Measurements from ENCODE around the gene AMER3.

Gene AMER3

DNA sequence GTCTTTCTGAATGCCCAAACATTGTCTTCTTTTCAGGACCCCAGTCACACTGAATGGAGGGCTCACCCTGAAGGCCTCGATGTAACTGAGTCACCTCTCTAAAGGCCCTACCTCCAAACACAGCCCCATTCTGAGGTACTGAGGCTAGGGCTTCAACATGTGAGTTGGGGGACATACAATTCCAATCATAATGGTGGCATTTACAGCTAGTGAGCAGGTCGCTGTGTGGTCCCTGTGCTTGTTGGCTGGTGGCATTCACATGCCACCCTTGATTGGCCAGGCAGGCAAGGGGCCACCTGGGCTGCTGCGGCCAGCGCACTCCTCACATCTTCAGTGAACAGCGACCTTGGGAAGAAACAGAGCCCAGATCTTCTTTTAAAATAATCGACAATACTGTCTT is 30.7 kb downstream of the AMER3 start:
- no peak for DNase-seq

DNA sequence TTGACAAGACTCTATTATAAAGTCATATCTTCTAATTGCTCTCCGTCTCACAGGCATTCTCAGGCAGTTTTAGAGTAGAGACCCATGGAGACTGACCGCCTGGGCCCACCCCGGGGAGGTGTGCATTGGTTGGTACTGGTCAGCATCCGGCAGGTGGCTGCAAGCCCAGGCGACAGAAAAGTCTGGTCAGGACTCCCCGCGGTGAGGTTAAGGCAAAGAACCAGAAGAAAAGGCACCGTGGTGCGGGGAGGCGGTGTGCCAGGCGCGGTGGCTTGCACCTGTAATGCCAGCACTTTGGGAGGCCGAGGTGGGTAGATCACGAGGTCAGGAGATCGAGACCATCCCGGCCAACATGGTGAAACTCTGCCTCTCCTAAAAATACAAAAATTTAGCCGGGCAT is 32.5 kb downstream of the AMER3 start:
- DNase-seq: no peak

DNA sequence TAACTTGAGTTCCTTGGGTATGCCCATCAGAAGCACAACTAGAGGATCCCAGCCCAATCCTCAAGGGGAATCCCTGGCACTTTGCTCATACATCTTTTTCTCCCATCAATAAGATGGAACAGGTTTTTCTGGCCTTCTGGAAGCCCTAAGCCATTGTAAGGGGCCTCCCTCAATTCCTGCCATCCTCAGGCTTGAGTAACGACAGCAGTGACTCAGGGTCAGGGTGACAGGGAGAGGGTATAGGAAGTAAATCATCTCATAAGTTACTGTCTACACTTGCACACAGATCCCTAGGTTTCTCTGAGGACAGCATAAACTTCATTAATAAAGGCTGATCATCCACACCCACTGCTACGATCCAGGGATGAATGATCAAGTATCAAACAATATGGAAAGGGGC is 35.0 kb downstream of the AMER3 start:
- no peak for DNase-seq

DNA sequence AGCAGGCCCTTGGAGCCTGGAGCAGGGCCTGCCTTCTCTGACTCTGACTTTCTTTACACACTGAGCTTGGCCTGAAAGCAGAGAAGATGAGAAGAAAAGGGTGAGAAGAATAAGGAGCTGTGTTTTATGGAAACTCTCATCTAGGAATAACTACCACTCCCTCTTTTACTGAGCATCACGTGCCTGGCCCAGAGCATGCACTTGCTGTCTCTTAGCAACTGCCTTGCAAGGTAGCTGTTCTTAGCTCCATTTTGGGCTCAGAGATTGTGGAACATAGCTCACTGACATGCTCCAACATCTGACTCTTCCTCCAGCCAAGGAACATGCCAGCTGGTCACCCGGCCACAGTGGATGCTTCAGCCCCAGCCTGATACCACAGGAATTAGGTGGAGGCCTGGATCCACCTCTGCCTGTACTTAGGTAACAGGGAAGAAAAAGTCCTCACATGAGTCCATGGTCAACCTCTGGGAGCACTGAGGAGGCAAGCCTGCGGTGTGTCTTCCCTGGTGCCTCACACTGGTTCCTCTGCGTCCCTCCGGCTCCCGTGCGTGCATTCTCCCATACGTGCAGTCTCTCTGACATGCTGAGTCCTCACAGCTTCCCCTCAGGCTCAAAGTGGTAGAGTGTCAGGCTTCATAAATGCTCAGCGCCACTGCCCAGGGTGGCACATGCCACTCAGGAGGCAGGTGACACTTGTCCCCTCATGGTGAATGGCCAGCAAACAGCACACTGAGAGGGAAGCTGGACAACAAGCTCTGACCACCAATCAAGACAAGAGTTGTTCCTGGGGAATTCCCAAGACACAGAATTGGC is 35.7 kb downstream of the AMER3 start:
- no peak for DNase-seq

DNA sequence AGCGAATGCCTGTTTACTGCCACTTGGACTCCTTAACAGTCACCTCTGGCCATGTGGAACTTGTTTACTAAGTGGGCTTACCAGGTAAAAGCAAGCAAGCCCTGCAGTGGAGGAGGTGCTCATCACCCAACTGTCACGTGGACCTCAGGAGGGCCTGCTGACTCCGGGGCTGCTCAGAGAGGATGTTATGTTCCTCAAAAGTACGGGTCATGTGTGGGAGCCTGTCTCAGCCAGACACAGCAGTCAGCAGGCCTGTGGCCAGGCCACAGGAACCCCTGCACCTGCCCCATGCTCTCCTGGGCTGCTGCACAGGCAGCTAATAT is 36.2 kb downstream of the AMER3 start:
- DNase-seq: no peak

DNA sequence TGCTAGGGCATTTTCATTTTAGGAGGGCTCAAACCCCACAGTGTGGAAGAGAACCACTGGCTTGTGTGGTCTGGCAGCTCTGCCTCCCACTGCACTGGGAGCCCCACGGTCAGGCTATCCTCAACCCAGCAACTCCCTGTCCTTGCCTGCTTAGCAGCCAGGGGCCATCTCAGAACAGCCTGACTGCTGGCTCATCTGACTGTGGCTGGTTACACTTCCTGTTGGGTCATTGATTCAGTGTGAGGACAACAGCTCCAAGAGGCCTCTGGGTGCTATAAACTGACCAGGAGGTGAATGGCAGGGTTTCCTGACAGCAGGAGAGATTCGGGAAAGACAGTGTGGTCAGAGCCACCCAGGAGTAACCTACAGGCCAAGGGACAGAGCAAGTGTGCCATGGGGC is 40.1 kb downstream of the AMER3 start:
- no peak for DNase-seq

DNA sequence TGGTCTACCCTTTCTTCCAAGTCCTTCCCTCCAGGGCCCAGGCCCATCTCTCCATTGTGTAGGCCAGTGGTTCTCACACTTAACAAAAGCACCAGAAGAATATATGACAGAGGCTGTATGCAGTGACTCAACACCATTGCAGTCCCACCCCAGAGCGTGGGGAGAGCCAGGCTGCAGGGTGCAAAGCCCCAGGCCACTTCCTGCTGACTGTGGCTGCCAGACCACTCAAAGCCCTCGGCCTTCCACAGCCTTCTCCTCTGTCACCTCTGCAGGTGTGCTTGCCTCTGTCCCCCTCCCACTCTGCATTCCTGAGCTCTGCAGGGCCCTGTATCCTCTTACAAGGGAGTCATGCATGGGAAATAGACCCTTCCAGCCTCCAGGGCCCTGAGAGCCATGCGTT is 41.0 kb downstream of the AMER3 start:
- no peak for DNase-seq

DNA sequence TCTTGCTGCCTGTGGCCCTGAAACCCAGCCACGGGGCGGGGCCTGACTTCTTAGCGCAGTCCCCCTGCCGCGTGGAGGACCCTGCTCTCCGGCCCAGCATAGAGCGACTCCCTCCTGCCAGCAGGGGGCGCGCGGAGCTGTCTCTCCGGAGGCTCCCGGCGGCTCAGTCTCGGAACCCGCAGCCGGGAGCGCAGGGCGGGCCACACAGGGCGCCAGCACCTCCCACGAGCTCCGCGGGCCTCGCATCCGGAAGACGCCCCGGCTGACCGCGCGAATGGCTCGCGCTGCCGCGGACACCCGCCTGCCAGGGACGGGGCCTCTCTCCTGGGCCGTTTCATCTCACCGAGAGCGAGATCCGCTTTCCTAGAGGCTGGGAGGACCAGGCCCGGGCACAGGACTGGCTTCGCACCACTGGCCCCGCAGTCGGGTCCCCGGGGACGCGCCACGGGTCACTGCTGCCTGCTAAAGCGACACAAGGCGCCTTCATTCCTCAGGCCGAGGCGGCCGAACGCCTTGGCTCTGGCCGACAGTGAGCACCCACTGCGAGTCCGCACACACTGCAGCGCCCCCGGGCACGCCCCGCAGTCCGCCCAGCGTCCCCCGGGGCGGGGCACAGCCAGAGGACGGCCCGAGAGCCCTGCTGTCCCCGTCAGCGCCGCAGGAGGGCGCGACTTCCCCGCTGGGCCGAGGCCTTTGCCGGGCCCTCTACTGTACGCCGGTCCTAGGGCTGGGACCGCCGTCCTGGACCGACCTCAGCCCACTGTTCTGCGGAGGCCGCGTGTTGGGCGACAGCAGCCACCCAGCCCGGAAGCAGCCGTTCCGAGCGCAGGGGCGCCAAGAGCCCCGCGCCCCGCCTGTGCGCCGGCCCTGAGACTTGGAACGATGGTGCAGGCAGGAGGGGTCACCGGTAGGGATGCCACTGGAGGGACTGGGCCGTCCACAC is 42.4 kb downstream of the AMER3 start:
- DNase-seq: peak; percentile 77 to 94 (median 86)

DNA sequence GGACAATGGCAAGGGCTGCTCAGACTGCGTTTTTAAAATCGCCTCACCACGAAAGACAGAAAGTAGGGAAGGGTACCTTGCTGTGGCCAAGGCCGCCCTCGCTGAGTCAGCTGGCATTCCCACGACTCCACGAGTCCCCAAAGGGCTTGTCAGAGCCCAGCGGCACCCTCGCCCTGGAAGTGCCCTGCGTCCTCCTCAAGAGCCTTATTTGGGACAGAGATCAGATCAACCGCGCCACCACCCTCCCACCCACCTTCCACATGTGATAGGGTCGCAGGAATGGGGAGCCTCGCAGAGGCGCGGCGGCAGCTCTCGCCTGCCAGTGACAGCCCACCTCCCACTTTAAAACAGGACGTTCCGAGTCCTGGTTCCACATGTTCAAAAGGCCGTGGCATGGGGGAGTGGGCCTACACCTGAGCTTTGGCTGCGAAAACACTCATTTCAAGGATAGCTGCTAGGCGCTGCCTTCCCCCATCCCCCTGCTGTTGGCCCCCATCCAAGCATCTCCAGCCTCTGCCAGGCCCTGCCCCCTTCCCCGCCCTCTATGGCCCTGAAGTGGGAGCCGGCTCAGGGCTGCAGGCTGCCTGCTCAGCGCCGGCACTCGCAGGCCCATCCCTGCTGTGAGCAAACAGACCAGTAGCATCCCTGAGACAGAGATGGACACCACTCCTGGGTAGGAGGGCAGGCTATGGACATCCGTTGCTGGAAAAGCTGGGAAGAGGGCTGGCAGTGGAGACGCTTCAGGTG is 43.3 kb downstream of the AMER3 start:
- no peak for DNase-seq

DNA sequence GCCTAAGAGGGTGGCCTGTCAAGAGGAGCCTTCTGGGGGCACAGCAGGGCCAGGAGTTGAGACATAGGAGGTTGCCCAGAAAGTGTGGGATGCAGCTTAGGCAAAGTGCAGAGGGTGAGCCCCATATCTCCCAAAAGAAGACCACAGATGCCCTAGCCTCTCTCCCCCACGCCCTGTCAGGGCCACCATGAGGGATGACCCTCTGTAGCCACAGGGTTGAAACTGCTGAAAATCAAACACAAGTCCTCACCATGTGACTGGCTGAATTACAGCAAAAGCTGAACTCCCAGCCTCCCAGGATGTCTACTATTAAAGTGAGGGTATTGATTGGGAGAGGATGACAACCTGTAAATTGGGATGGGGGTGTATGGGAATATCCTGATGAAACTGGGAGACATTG is 44.0 kb downstream of the AMER3 start:
- no peak for DNase-seq

DNA sequence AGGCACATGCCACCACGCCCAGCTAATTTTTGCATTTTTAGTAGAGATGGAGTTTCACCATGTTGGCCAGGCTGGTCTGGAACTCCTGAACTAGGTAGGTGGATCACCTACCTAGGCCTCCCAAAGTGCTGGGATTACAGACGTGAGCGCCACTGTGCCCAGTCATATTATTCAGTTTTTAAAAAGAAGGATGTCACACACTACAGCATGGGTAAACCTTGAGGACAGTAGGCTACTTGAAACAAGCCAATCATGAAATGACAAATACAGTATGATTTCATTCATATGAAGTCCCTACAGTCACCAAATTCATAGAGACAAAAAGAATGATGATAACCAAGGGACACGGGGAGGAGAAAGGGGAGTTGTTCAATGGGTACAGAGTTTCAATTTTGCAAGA is 50.3 kb downstream of the AMER3 start:
- no peak for DNase-seq

DNA sequence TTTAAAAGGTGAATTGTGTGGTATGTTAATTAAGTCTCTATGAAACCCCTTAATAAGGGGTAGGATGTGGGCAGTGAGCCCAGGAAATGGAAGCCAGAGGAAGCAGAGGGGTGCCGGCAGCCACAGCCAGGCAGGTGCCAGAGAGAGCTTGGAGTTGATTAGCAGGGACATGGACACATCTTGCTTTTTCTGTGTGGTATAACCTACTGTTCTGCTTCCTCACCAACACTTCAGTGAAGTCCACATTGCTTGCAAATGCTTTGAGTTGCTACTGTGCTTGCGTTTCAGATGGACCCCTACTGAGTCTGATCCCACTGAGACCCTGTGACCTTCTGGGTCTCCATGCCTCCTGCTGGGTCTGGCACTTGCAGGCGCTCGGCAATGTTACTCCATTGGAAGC is 51.0 kb downstream of the AMER3 start:
- no peak for DNase-seq

DNA sequence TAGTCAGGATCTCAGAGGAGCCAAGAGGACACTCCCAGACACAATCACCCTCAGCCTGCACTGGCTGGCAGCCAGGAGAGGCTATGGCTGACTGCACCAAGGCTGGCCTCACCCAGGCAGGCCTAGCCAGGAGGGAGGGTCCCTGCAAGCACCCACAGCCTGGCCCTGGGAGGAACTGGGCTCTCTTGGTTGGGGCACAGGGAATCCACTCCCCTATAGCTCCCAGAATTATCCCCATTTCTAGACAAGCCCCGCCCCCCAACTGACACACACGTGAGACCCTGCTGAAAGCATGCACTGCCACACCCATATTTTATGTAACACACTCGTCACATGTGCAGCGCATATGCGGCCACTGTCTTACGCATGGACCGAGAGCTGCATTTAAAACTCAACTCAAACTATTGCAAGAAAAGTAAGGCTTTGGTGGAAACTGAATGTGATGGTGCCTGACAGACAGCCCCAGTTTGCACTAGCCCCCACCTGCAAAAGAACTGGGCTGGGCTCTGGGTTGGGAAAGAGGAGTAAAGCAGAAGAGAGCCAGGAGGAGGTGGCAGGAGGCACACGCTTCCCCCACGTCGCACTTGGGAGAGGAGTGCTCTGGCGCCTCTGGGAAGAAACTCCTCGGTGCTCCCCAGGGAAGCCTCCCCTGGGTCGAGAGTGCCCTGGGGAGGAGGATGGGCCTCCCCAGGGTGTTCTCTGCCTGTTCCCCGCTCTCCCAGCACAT is 52.5 kb downstream of the AMER3 start:
- DNase-seq: no peak

DNA sequence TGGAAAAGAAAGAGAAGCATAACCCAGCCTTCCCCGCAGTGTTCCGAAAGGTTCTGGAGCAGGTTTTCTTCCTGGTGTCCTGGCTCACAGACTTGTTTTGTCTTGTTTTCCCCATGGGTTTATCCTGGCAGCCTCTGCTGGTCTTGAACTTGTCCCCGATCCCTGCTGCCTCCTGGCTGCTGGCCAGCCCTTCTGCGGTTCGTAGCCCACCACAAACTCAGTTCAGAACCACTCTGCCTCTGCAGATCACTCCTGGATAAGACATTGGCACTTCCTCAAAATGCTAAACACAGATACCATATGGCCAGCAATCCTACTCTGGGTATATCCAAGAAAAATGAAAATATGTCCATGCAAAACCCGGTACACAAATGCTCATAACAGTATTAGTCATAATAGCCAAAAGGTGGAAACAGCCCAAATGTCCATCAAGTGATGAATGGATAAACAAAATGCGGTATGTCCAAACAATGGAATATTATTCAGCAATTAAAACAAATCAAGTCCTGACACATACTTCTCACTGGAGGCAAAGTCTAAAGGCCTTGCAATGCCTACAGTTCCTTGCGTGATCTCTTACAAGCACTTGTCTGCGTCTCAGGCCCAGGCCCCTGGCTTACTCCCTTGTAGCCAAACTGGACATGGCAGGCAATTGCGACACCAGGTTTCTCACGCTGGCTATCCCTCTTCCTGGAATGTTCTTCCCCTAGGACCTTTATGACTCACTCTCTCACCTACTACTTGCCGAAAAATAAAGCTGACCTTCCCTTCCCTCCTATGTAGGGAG is 53.3 kb downstream of the AMER3 start:
- DNase-seq: no peak

DNA sequence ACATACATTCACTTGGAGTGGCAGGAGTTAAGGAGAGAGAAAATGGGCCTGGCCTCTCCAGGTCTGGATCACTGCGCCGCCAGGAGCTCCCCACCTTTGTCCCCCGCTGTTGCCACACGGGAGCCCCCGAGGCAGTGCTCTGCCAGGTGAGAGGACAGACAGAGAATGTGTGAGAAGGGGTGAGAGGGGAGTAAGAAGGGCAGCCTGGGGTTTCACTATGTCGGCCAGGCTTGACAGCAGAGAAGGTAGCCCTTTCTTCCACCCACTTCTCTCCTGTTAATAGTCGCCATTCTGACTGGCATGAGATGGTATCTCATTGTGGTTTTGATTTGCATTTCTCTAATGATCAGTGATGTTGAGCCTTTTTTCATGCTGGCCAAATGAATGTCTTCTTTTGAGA is 55.1 kb downstream of the AMER3 start:
- DNase-seq: no peak

DNA sequence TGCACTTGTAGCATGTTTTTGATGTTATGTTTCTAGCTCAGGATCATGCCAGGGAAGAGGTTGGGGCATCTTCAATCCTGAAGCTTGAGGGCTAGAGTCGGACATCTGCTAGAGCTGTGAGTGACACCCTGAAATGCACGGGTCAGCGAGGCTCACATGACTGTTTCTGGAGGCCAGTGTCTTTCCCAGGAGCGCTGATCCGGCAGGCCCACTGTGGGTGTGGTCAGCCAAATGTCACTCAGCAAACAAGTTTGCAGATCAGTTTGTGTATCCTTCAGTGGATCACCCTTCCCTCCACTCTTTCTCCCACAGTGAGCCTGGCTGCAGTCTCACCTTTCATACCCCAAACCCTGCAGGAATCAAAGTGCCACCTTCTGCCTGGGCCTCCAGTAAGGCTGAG is 58.4 kb downstream of the AMER3 start:
- no peak for DNase-seq

DNA sequence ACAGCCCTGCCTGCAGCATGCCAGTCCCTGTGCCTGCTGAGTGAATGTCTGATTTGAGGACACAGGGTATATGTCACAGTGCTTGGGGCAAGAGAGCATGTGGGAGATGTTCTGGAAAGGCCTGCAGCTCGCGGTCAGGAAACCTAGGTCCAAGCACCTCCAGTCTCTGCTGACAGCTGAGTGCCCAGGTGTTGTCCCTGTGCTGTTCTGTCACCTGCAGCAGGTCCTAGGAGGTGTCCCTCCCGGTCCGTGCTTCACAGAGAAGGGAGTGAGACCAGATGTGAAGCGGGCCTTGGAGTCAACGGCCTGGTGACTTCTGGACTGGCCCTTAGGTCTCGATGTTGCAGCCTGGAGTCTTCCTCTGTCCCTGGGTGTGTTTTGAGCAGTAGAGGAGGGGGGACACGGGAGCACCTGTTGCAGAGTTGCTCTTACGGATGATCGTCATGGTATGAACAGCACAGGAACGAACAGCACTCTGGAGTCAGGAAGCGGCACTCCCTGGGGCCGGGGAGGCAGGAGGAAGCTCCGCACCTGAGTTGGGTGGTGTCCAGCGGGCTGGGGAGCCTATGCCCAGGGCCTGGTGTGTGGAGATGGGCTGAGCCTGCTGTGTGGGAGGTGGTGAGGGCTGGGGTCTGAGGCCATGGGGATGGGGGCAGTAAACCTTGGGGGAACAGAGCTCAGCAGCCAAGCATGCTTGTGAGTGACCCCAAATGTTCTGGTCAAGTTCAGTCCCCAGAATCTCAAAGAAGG is 59.8 kb downstream of the AMER3 start:
- no peak for DNase-seq

Data from activated naive CD4-positive, alpha-beta T cell (primary cell).